Endothelial cell of umbilical vein (primary cell): Measurements from ENCODE around the gene CNDP1. TPM values are rescaled to one million over a fixed set of nuclear protein-coding genes. Genes with fewer than 3 reads are reported as not detected.

ENCODE experiments used
- BruUV-seq: library from RNA; stranded (reverse); fragments of 400-500 nt; replicated peaks from 2 replicates; lab custom pipeline; 2021; lab: Mats Ljungman, UMichigan
- CTCF ChIA-PET: fragments of 300-600, 350-600 bp; sonication (Branson Sonifier 250); formaldehyde crosslinking; loops from one replicate; lab custom pipeline; 2021; ENCODE audit warnings: antibody characterized with exemption, inconsistent platforms; lab: Charles Lee
- POLR2A ChIA-PET: fragments of 300-600, 350-600 bp; sonication (Branson Sonifier 250); formaldehyde crosslinking; loops from one replicate; lab custom pipeline; 2021; ENCODE audit warnings: antibody characterized with exemption, inconsistent platforms; lab: Charles Lee
- DNase-seq: peaks from one replicate; pipeline ENCODE4 v3.0.0-alpha.2; 2011; ENCODE audit warnings: low read depth, low spot score
- FAIRE-seq: peaks from 2 replicates; lab custom pipeline; 2011; peaks lifted over from hg19 to GRCh38; lab: Jason Lieb, UNC
- H2AFZ ChIP-seq: 2 replicates; pipeline ENCODE4 v1.6.0; 2012; ENCODE audit warnings: low read depth, low read length, control low read depth, inconsistent platforms
- H3K27ac ChIP-seq: 2 replicates; pipeline ENCODE4 v1.5.1; 2011; ENCODE audit warnings: low read depth, mild to moderate bottlenecking, control low read depth, low read length, moderate library complexity; ENCODE audit not compliant: insufficient read depth
- H3K27me3 ChIP-seq, 2 experiments: 2 replicates each; pipeline versions ENCODE4 v1.6.0 to v1.6.1; 2011; ENCODE audit warnings: low read length in 2 of 2, mixed read lengths in 1 of 2; ENCODE audit not compliant: control insufficient read depth in 2 of 2, insufficient read depth in 2 of 2
- H3K36me3 ChIP-seq, 2 experiments: 2 replicates in 1 of 2; 3 replicates in 1 of 2; pipeline ENCODE4 v1.5.1; 2011; ENCODE audit warnings: low read length in 2 of 2, mild to moderate bottlenecking in 1 of 2, moderate library complexity in 1 of 2; ENCODE audit not compliant: control insufficient read depth in 2 of 2, insufficient read depth in 2 of 2; ENCODE audit errors: extremely low read depth in 1 of 2
- H3K4me1 ChIP-seq: 3 replicates; pipeline ENCODE4 v1.5.1; 2011; ENCODE audit warnings: mild to moderate bottlenecking, low read length; ENCODE audit not compliant: control insufficient read depth, insufficient read depth; ENCODE audit errors: extremely low read depth
- H3K4me2 ChIP-seq: 2 replicates; pipeline ENCODE4 v1.6.1; 2011; ENCODE audit warnings: low read length, control low read depth, mixed read lengths; ENCODE audit not compliant: insufficient read depth
- H3K4me3 ChIP-seq, 3 experiments: fragments of 200-600 bp in 1 of 3; sonication (generic), shearing (Covaris generic) in 1 of 3; replicated peaks in 1 of 3; 2 replicates each; pipeline ENCODE4 v1.5.1; 2011 to 2016; ENCODE audit warnings: control low read depth in 3 of 3, low read length in 3 of 3, mild to moderate bottlenecking in 2 of 3, inconsistent platforms in 1 of 3, low read depth in 1 of 3, moderate library complexity in 1 of 3; ENCODE audit not compliant: insufficient read depth in 1 of 3
- H3K79me2 ChIP-seq: 2 replicates; pipeline ENCODE4 v1.6.0; 2012; ENCODE audit warnings: low read length, inconsistent platforms; ENCODE audit not compliant: control insufficient read depth, insufficient read depth
- H3K9ac ChIP-seq: replicated peaks from 2 replicates; pipeline ENCODE3; 2011; ENCODE audit warnings: low read length, control low read depth; ENCODE audit not compliant: insufficient read depth; ENCODE audit errors: extremely low read depth
- H3K9me1 ChIP-seq: replicated peaks from 3 replicates; pipeline ENCODE4 v1.6.0; 2011; ENCODE audit warnings: mild to moderate bottlenecking, low read length; ENCODE audit not compliant: control insufficient read depth, insufficient read depth; ENCODE audit errors: extremely low read depth
- H3K9me3 ChIP-seq: replicated peaks from 2 replicates; pipeline ENCODE4 v1.5.1; 2012; ENCODE audit warnings: low read length, inconsistent platforms; ENCODE audit not compliant: control insufficient read depth, insufficient read depth
- H4K20me1 ChIP-seq: replicated peaks from 2 replicates; pipeline ENCODE3; 2011; ENCODE audit warnings: mild to moderate bottlenecking, low read length; ENCODE audit not compliant: control insufficient read depth, insufficient read depth; ENCODE audit errors: extremely low read depth
- EZH2 ChIP-seq: IDR thresholded peaks from 2 replicates; pipeline ENCODE4 v1.6.1; 2012; ENCODE audit warnings: borderline replicate concordance, low read depth, mild to moderate bottlenecking, moderate library complexity, low read length, inconsistent platforms; ENCODE audit not compliant: severe bottlenecking
- FOS ChIP-seq: IDR thresholded peaks from 2 replicates; pipeline ENCODE4 v1.6.1; 2011; ENCODE audit warnings: mild to moderate bottlenecking, low read length, moderate library complexity, borderline replicate concordance; ENCODE audit not compliant: insufficient read depth
- GATA2 ChIP-seq: IDR thresholded peaks from 2 replicates; pipeline ENCODE4 v1.7.0; 2011; ENCODE audit warnings: low read depth, mild to moderate bottlenecking, moderate library complexity, mixed read lengths, low read length; ENCODE audit not compliant: insufficient read length, insufficient read depth
- JUN ChIP-seq: IDR thresholded peaks from 2 replicates; pipeline ENCODE4 v1.6.1; 2011; ENCODE audit warnings: borderline replicate concordance, low read depth; ENCODE audit not compliant: insufficient read length, insufficient read depth
- MYC ChIP-seq: IDR thresholded peaks from one replicate; pipeline ENCODE4 v1.6.1; 2011; ENCODE audit warnings: mild to moderate bottlenecking, low read depth, low read length
- POLR2A ChIP-seq: IDR thresholded peaks from 2 replicates; pipeline ENCODE4 v1.6.1; 2012; ENCODE audit warnings: low read depth, mild to moderate bottlenecking, control low read depth, low read length
- POLR2AphosphoS5 ChIP-seq: IDR thresholded peaks from 2 replicates; pipeline ENCODE4 v1.6.1; 2012; ENCODE audit warnings: low read depth, mild to moderate bottlenecking, control low read depth, low read length, moderate library complexity; ENCODE audit not compliant: insufficient read depth
- dilution Hi-C: fragments of 300-500 bp; cut with MboI; formaldehyde crosslinking; loops from one replicate; pipeline ENCODE4 v1.15.0; 2019; ENCODE audit warnings: low sequenced_read_pairs; ENCODE audit not compliant: extremely low pct_ligation_motif_present
- intact Hi-C: fragments of 100-400 bp; cut with micrococcal nuclease; formaldehyde crosslinking; loops from one replicate; pipeline ENCODE4 v1.10.0; 2022
- polyA plus RNA-seq, 4 experiments: library from polyadenylated mRNA; depleted of rRNA in 3 of 4; stranded (reverse) in 3 of 4; unstranded in 1 of 4; fragments of >200 nt; gene quantifications; 2 replicates each; pipeline versions ENCODE4 v1.2.1 to v1.2.3, GENCODE V29; 2011 to 2012; ENCODE audit warnings: missing spikeins in 1 of 4
- total RNA-seq: library from RNA; stranded (reverse); gene quantifications from 2 replicates; pipeline ENCODE4 v1.2.3, GENCODE V29; 2021
- TF ChIP-seq, protein P1 (sequence below), 2 donors: IDR thresholded peaks; 1 replicate in 1 of 2; 2 replicates in 1 of 2; pipeline ENCODE4 v1.5.1; 2011; ENCODE audit warnings: low read length in 2 of 2, mild to moderate bottlenecking in 2 of 2, moderate library complexity in 2 of 2, control low read depth in 1 of 2, inconsistent platforms in 1 of 2, low read depth in 1 of 2; ENCODE audit not compliant: insufficient read depth in 1 of 2; ENCODE audit errors: extremely low read depth in 1 of 2
- TF ChIP-seq, protein P2 (sequence below): IDR thresholded peaks from 2 replicates; pipeline ENCODE4 v1.6.1; 2011; ENCODE audit not compliant: insufficient read depth, insufficient read length

Gene CNDP1
- total and polyA plus RNA-seq, 2 donors (not counting 3 experiments of a cell fraction or from before 2014, with no cell fraction given), result not detected

DNA sequence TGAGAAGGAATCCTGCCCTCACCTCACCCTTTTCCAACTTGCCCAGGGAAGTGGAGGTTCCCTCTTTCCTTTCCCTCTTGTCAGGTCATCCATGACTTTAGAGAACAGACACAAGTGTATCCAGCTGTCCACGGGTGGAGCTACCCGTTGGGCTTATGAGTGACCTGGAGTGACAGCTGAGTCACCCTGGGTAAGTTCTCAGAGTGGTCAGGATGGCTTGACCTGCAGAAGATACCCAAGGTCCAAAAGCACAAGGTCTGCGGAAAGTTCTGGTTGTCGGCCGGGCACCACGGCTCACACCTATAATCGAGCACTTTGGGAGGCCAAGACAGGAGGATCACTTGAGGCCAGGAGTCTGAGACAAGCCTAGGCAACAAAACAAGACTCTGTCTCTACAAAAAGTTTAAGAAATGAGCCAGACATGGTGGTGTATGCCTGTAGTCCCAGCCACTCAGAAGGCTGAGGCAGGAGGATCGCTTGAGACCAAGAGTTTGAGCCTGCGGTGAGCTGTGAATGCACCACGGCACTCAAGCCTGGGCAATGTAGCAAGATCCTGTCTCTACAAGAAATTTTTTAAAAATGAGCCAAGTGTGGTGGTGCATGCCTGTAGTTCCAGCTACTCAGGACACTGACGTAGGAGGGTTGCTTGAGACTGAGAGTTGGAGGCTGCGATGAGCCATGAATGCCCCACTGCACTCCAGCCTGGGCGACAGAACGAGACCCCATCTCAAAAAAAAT, 14.0 kb upstream of the CNDP1 start:
- no peaks in the 10 kb centered on the region for H3K79me2 ChIP-seq
- H3K36me3 ChIP-seq, result peaks cover 2 to 31% of the 10 kb centered on the region in 2 experiments
- no peaks in the 10 kb centered on the region for H3K9me3 ChIP-seq
- no peak overlapping the region for H3K9ac ChIP-seq
- no peaks in the 10 kb centered on the region for H3K27me3 ChIP-seq
- H3K9me1 ChIP-seq, result no peaks in the 10 kb centered on the region
- no peak overlapping the region for H3K4me2 ChIP-seq
- TSS peak; percentile 82 for BruUV-seq
- POLR2A ChIA-PET, result no interaction called here
- no peaks in the 10 kb centered on the region for H4K20me1 ChIP-seq
- intact Hi-C loops, result no loop called here
- H3K4me3 ChIP-seq, result no peak overlapping the region
- DNase-seq (no peak), FAIRE-seq (no peak)
- dilution Hi-C loops, result no loop called here
- H3K4me1 ChIP-seq, result no peaks in the 10 kb centered on the region
- no peak overlapping the region for H2AFZ ChIP-seq
- TF ChIP-seq GATA2 (no peak), POLR2AphosphoS5 (no peak), JUN (no peak), FOS (no peak), EZH2 (no peak), POLR2A (no peak), MYC (no peak)
- TF ChIP-seq, protein P1, sequence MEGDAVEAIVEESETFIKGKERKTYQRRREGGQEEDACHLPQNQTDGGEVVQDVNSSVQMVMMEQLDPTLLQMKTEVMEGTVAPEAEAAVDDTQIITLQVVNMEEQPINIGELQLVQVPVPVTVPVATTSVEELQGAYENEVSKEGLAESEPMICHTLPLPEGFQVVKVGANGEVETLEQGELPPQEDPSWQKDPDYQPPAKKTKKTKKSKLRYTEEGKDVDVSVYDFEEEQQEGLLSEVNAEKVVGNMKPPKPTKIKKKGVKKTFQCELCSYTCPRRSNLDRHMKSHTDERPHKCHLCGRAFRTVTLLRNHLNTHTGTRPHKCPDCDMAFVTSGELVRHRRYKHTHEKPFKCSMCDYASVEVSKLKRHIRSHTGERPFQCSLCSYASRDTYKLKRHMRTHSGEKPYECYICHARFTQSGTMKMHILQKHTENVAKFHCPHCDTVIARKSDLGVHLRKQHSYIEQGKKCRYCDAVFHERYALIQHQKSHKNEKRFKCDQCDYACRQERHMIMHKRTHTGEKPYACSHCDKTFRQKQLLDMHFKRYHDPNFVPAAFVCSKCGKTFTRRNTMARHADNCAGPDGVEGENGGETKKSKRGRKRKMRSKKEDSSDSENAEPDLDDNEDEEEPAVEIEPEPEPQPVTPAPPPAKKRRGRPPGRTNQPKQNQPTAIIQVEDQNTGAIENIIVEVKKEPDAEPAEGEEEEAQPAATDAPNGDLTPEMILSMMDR (IDR thresholded peaks at IDR 0.05; ENCODE audit: extremely low read depth in 1 of 2, insufficient read depth in 1 of 2, low read depth in 1 of 2, low read length in 2 of 2), result no peak
- TF ChIP-seq, protein P2, sequence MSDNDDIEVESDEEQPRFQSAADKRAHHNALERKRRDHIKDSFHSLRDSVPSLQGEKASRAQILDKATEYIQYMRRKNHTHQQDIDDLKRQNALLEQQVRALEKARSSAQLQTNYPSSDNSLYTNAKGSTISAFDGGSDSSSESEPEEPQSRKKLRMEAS, result no peak
- CTCF ChIA-PET, result no interaction called here
- H3K27ac ChIP-seq, result no peak overlapping the region
